GM23248 (cell line): ENCODE measurements around the gene ITGB2. TPM values are rescaled to one million over a fixed set of nuclear protein-coding genes. Genes with fewer than 3 reads are reported as not detected.
A peak's percentile ranks its signal among the peaks of the same experiment; 100 is the strongest.

Source experiments
- DNase-seq: peaks from one replicate; pipeline ENCODE4 v3.0.0-alpha.2; 2015
- H2AFZ ChIP-seq: fragments of 200-600 bp; sonication (generic); 2 replicates; pipeline ENCODE4 v1.6.1; 2016; ENCODE audit warnings: antibody characterized with exemption
- H3F3A ChIP-seq: fragments of 200-600 bp; sonication (generic); 2 replicates; pipeline ENCODE4 v1.6.1; 2016; ENCODE audit warnings: mild to moderate bottlenecking, antibody characterized with exemption, mixed run types; ENCODE audit not compliant: insufficient read depth
- H3K27ac ChIP-seq: fragments of 200-600 bp; sonication (generic); 2 replicates; pipeline ENCODE4 v1.5.1; 2016; ENCODE audit warnings: mild to moderate bottlenecking
- H3K27me3 ChIP-seq: fragments of 200-600 bp; sonication (generic); replicated peaks from 2 replicates; pipeline ENCODE4 v1.6.1; 2016; ENCODE audit warnings: mild to moderate bottlenecking; ENCODE audit not compliant: insufficient read depth
- H3K36me3 ChIP-seq: fragments of 200-600 bp; sonication (generic); 2 replicates; pipeline ENCODE4 v1.6.1; 2016; ENCODE audit warnings: low read depth, mild to moderate bottlenecking
- H3K4me1 ChIP-seq: fragments of 200-600 bp; sonication (generic); 2 replicates; pipeline ENCODE4 v1.6.1; 2016; ENCODE audit warnings: mild to moderate bottlenecking; ENCODE audit not compliant: insufficient read depth
- H3K4me2 ChIP-seq: fragments of 200-600 bp; sonication (generic); one replicate; pipeline ENCODE4 v1.6.1; 2016; ENCODE audit warnings: mild to moderate bottlenecking; ENCODE audit not compliant: unreplicated experiment
- H3K4me3 ChIP-seq: fragments of 200-600 bp; sonication (generic); 2 replicates; pipeline ENCODE4 v1.5.1; 2016; ENCODE audit warnings: mild to moderate bottlenecking
- H3K79me2 ChIP-seq: fragments of 200-600 bp; sonication (generic); 2 replicates; pipeline ENCODE4 v1.6.1; 2016; ENCODE audit warnings: mild to moderate bottlenecking; ENCODE audit not compliant: insufficient read depth
- H3K9ac ChIP-seq: fragments of 200-600 bp; sonication (generic); 2 replicates; pipeline ENCODE4 v1.6.1; 2016; ENCODE audit warnings: mild to moderate bottlenecking
- H3K9me2 ChIP-seq: fragments of 200-600 bp; sonication (generic); 2 replicates; pipeline ENCODE4 v1.6.1; 2016; ENCODE audit warnings: mixed run types, mild to moderate bottlenecking, moderate library complexity; ENCODE audit not compliant: insufficient read depth
- H3K9me3 ChIP-seq: fragments of 200-600 bp; sonication (generic); one replicate; pipeline ENCODE4 v1.6.1; 2017; ENCODE audit warnings: low read depth
- H4K20me1 ChIP-seq: fragments of 200-600 bp; sonication (generic); 2 replicates; pipeline ENCODE4 v1.6.0; 2016; ENCODE audit not compliant: insufficient read depth
- EZH2 ChIP-seq: fragments of 200-600 bp; sonication (generic); IDR thresholded peaks from 2 replicates; pipeline ENCODE4 v1.6.1; 2018; ENCODE audit warnings: antibody characterized with exemption, mild to moderate bottlenecking; ENCODE audit not compliant: insufficient read depth, poor library complexity, severe bottlenecking
- EZH2phosphoT487 ChIP-seq: fragments of 200-600 bp; sonication (generic); IDR thresholded peaks from 2 replicates; pipeline ENCODE4 v1.6.1; 2018; ENCODE audit warnings: antibody characterized with exemption, moderate library complexity, mild to moderate bottlenecking, low read depth; ENCODE audit not compliant: insufficient read depth
- WGBS, 2 experiments: methylation state at CpG; one replicate each; pipeline ENCODE4 v1.1.6; 2015 to 2017; ENCODE audit warnings: low lambda C conversion rate in 2 of 2, low coverage in 1 of 2; ENCODE audit errors: missing lambda C conversion rate in 2 of 2; 5-methylcytosine and 5-hydroxymethylcytosine counted together
- in situ Hi-C: fragments of 300-500 bp; cut with MboI; formaldehyde crosslinking; loops from 2 replicates; pipeline ENCODE4 v1.15.0; 2020
- polyA plus RNA-seq: library from polyadenylated mRNA; unstranded; fragments of >200 nt; fragmentation: Nextera tagmentation; extraction: Ambion mirVana; gene quantifications from 2 replicates; pipeline ENCODE4 v1.2.1, GENCODE V29; 2016
- total RNA-seq: library from RNA; depleted of rRNA; stranded (reverse); fragments of >200 nt; shearing (Covaris generic); gene quantifications from 2 replicates; pipeline ENCODE4 v1.2.3, GENCODE V29; 2014

Gene ITGB2
- total and polyA plus RNA-seq, 2 experiments from 2014 or later: 1.3 to 2.2 TPM

DNA sequence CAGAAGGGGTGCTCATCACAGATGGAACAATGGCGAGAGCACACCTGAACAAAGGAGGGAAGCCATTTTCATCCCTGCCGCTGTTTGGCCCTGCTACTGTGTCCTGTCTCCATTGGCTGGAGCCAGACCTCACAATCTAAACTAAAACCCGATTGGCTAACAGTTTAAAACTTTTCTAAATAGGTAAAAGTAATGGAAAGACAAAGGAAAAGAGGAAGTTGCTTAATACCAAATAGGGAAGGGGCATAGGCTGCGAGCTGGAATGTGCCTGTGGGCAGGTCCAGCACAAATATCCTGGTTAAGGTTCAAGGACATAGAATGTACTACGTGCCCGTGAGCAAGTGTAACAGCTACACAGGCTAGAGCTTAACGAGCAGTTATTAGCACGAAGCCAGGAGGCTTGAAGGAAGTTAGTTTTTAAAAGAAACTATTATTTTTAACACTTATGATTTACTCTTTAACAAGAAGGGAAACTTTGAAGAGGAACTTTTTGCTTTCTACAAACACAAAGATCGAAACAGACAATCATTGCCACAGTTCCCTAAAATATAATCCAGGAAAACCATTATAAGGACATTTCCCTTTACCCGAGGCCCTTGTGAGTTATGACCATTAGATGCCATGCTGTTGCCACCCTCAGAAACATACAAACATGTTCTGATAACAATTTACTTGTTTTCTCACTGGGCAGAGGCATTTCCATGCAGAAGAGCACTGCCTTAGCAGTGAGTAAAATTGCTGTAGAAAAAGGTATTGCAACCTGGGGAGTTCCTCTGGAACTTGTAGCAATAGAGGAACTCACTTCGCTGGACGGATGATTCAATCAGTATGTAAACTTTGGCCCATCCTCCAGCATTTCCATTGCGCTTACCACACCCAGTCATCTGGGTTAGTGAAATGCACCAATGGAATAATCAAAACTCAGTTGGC is 42.4 kb downstream of the ITGB2 start:
- Histone ChIP-seq H3K27ac (no peak overlapping the region), H3K4me1 (peaks cover 32% of the 10 kb centered on the region), H3K9me2 (no peaks in the 10 kb centered on the region), H3K4me2 (no peak overlapping the region), H3K27me3 (no peaks in the 10 kb centered on the region), H3F3A (peaks cover 33% of the 10 kb centered on the region), H3K9ac (no peak overlapping the region), H3K36me3 (no peaks in the 10 kb centered on the region), H4K20me1 (no peaks in the 10 kb centered on the region), H3K9me3 (no peaks in the 10 kb centered on the region), H3K79me2 (no peaks in the 10 kb centered on the region), H3K4me3 (no peak overlapping the region), H2AFZ (no peak overlapping the region)
- WGBS, 2 experiments: 79 to 80% methylated on average over 13 of the region's 13 CpGs
- in situ Hi-C loops: no loop called here
- TF ChIP-seq EZH2phosphoT487: no peak
- TF ChIP-seq EZH2: no peak
- peak; percentile 39 for DNase-seq

DNA sequence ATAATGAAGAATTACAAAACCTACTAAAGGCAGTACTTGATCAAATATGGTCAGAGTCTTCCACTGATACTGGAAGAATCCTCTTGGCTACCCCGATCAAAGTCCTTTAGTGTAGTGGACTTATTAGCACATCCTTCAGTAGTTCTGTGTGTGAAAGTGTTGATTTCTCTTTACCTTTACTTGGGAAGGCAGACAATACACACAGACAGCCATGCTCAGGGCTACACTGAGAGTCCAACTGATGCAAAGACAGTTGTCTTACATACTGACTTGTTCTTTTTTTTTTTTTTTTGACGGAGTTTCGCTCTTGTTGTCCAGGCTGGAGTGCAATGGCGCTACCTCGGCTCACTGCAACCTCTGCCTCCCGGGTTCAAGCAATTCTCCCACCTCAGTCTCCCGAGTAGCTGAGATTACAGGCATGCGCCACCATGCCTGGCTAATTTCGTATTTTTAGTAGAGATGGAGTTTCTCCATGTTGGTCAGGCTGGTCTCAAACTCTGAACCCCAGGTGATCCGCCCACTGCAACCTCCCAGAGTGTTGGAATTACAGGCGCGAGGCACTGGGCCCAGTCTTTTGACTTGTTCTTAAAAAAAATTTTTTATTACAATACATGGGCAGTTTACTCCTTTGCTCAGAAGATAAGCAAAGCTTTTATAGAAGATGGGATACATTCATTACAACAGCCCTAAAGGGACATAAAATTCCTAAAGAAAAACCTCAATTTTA is 43.7 kb downstream of the ITGB2 start:
- Histone ChIP-seq H4K20me1 (no peaks in the 10 kb centered on the region), H3K9me3 (no peaks in the 10 kb centered on the region), H3K9ac (no peak overlapping the region), H3K27me3 (no peaks in the 10 kb centered on the region), H3K4me1 (peaks cover 25% of the 10 kb centered on the region), H3K79me2 (peaks cover 13% of the 10 kb centered on the region), H2AFZ (no peak overlapping the region), H3K36me3 (no peaks in the 10 kb centered on the region), H3F3A (peaks cover 36% of the 10 kb centered on the region), H3K9me2 (no peaks in the 10 kb centered on the region), H3K27ac (no peak overlapping the region), H3K4me3 (no peak overlapping the region), H3K4me2 (no peak overlapping the region)
- in situ Hi-C loops: no loop called here
- WGBS, 2 experiments: 88 to 89% methylated on average over 12 of the region's 12 CpGs
- TF ChIP-seq EZH2phosphoT487: no peak
- TF ChIP-seq EZH2: no peak
- no peak for DNase-seq

GRCh38 chr21:44875316-44875700 is 45.4 kb downstream of the ITGB2 start:
- no peaks in the 10 kb centered on the region for H3K9me3 ChIP-seq
- 41 to 43% methylated on average over 6 of the region's 6 CpGs for WGBS, 2 experiments
- peaks cover 35% of the 10 kb centered on the region for H3F3A ChIP-seq
- peak overlapping the region; percentile 80 for H2AFZ ChIP-seq
- H3K4me2 ChIP-seq: peak overlapping the region; percentile 82
- no peak for TF ChIP-seq EZH2
- no peak for TF ChIP-seq EZH2phosphoT487
- no peaks in the 10 kb centered on the region for H3K36me3 ChIP-seq
- H3K27ac ChIP-seq: peak overlapping the region; percentile 54
- peak; percentile 64 for DNase-seq
- H3K79me2 ChIP-seq: peaks cover 30% of the 10 kb centered on the region
- in situ Hi-C loops: no loop called here
- peak overlapping the region; percentile 95 for H3K4me3 ChIP-seq
- H4K20me1 ChIP-seq: no peaks in the 10 kb centered on the region
- no peaks in the 10 kb centered on the region for H3K9me2 ChIP-seq
- no peaks in the 10 kb centered on the region for H3K27me3 ChIP-seq
- peak overlapping the region; percentile 81; the same call in 1 of the 2 replicates for H3K9ac ChIP-seq
- peaks cover 23% of the 10 kb centered on the region for H3K4me1 ChIP-seq

DNA sequence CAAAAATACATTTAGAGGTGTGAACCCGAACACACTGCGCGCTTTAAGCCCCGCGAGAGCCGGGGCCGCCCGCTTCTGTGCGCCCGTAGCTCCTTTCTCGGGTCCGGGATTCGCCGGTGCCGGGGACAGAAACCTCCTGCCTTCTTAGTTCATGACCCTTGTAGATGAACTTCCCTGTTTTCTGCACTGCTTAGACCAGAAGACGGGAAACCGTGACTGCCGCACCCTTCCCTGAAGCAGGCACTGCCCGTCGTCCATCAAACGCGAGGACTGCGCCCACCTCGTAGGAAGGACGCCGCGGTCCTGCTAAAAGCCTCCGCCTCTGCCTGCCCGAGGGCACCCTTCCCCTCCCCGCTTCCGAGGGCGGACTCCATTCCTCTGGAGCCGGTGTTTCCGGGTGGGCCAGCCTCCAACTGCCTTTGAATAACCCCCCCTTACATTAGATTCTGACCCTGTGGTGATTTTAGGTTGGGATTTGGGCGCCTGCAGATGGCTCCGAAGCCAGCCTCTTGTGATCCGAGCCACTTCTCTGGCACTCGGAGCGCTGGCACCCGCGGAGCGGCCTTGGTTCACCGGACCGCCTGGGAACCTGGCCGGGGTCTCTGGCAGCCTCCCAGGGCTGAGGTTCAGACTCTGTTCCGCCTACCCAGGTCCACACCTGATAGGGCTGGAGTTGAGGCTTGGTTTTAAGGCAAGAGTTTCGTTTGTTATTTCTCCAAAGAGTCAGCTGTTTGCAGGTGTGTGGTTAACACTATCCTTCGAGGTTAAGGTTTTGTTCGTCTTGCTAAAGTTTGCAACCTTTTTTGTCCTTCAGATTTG is 46.0 kb downstream of the ITGB2 start:
- Histone ChIP-seq H3K9ac (peak overlapping the region; percentile 81), H4K20me1 (no peaks in the 10 kb centered on the region), H3K9me2 (no peaks in the 10 kb centered on the region), H3K27me3 (no peaks in the 10 kb centered on the region), H3K27ac (peak overlapping the region; percentile 54), H3K4me2 (peak overlapping the region; percentile 82), H3F3A (peaks cover 35% of the 10 kb centered on the region), H3K9me3 (no peaks in the 10 kb centered on the region), H3K4me3 (peak overlapping the region; percentile 95), H3K36me3 (no peaks in the 10 kb centered on the region), H3K79me2 (peaks cover 36% of the 10 kb centered on the region), H3K4me1 (peaks cover 25% of the 10 kb centered on the region), H2AFZ (peak overlapping the region; percentile 80)
- 13 to 14% methylated on average over 48 to 49 of the region's 49 CpGs for WGBS, 2 experiments
- TF ChIP-seq EZH2 (no peak), EZH2phosphoT487 (no peak)
- DNase-seq: peak; percentile 55
- in situ Hi-C loops: no loop called here
